Activated naive CD4-positive, alpha-beta T cell treated with anti-CD3 and anti-CD28 coated beads, Interleukin-2, amount 50 U/mL, for 24 hours (primary cell): ENCODE measurements around the gene NOP14.
"Not testable (repeated sequence)": the region's sequence is repeated elsewhere in the genome, so short reads cannot be mapped to it uniquely, and the experiment has no call there.

Experiments used
- H3K27ac Mint-ChIP-seq: one replicate; pipeline ENCODE4 v1.8.0; 2021; ENCODE audit warnings: mild to moderate bottlenecking, mixed read lengths
- H3K27me3 Mint-ChIP-seq: one replicate; pipeline ENCODE4 v1.8.0; 2021; ENCODE audit warnings: mixed read lengths
- H3K36me3 Mint-ChIP-seq: one replicate; pipeline ENCODE4 v1.8.0; 2021; ENCODE audit warnings: mixed read lengths
- H3K4me1 Mint-ChIP-seq: one replicate; pipeline ENCODE4 v1.8.0; 2021; ENCODE audit warnings: mixed read lengths
- H3K4me3 Mint-ChIP-seq: one replicate; pipeline ENCODE4 v1.8.0; 2021; ENCODE audit warnings: mild to moderate bottlenecking, mixed read lengths
- H3K9me3 Mint-ChIP-seq: one replicate; pipeline ENCODE4 v1.8.0; 2021; ENCODE audit warnings: mixed read lengths

The NOP14 gene

GRCh38 chr4:2922453-2923101 lies 40.6 kb downstream of the NOP14 start:
- not testable (repeated sequence) for H3K9me3 Mint-ChIP-seq, H3K27me3 Mint-ChIP-seq
- Mint-ChIP-seq H3K4me3 (peak overlapping the region; percentile 4), H3K36me3 (peaks cover 18% of the 10 kb centered on the region), H3K27ac (peak overlapping the region; percentile 90), H3K4me1 (peaks cover 52% of the 10 kb centered on the region)

GRCh38 chr4:2918714-2919113 lies 44.5 kb downstream of the NOP14 start:
- peak overlapping the region; percentile 48 for H3K27ac Mint-ChIP-seq
- H3K4me1 Mint-ChIP-seq: peaks cover 58% of the 10 kb centered on the region
- H3K27me3 Mint-ChIP-seq, H3K9me3 Mint-ChIP-seq, H3K4me3 Mint-ChIP-seq: not testable (repeated sequence)
- peaks cover 22% of the 10 kb centered on the region for H3K36me3 Mint-ChIP-seq

- H3K36me3 Mint-ChIP-seq: peaks cover 21% of the 10 kb centered on the region
- peak overlapping the region; percentile 60 for H3K27ac Mint-ChIP-seq
- H3K27me3 Mint-ChIP-seq, H3K9me3 Mint-ChIP-seq, H3K4me3 Mint-ChIP-seq: not testable (repeated sequence)
- peaks cover 54% of the 10 kb centered on the region for H3K4me1 Mint-ChIP-seq
Measured at GRCh38 chr4:2918300-2918699, 44.9 kb downstream of the NOP14 start.

DNA sequence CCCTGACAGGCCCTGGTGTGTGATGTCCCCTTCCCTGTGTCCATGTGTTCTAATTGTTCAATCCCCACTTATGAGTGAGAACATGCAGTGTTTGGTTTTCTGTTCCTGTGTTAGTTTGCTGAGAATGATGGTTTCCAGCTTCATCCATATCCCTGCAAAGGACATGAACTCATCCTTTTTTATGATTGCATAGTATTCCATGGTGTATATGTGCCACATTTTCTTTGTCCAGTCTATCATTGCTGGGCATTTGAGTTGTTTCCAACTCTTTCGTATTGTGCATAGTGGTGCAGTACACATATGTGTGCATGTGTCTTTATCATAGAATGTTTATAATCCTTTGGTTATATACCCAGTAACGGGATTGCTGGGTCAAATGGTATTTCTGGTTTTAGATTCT lies 46.5 kb downstream of the NOP14 start:
- H3K36me3 Mint-ChIP-seq: peaks cover 20% of the 10 kb centered on the region
- H3K27me3 Mint-ChIP-seq, H3K9me3 Mint-ChIP-seq, H3K4me3 Mint-ChIP-seq, H3K27ac Mint-ChIP-seq: not testable (repeated sequence)
- H3K4me1 Mint-ChIP-seq: peaks cover 39% of the 10 kb centered on the region

GRCh38 chr4:2915789-2916188 lies 47.4 kb downstream of the NOP14 start:
- peaks cover 33% of the 10 kb centered on the region for H3K4me1 Mint-ChIP-seq
- H3K4me3 Mint-ChIP-seq: no peak overlapping the region
- H3K9me3 Mint-ChIP-seq: no peaks in the 10 kb centered on the region
- H3K27ac Mint-ChIP-seq: no peak overlapping the region
- peaks cover 18% of the 10 kb centered on the region for H3K36me3 Mint-ChIP-seq
- H3K27me3 Mint-ChIP-seq: no peaks in the 10 kb centered on the region

- no peaks in the 10 kb centered on the region for H3K9me3 Mint-ChIP-seq
- peaks cover 15% of the 10 kb centered on the region for H3K36me3 Mint-ChIP-seq
- H3K27ac Mint-ChIP-seq: no peak overlapping the region
- H3K27me3 Mint-ChIP-seq: no peaks in the 10 kb centered on the region
- peaks cover 20% of the 10 kb centered on the region for H3K4me1 Mint-ChIP-seq
- H3K4me3 Mint-ChIP-seq: no peak overlapping the region
Measured at GRCh38 chr4:2914256-2915126, 48.7 kb downstream of the NOP14 start.

GRCh38 chr4:2913168-2913567 lies 50.0 kb downstream of the NOP14 start:
- peaks cover 13% of the 10 kb centered on the region for H3K4me1 Mint-ChIP-seq
- H3K9me3 Mint-ChIP-seq: no peaks in the 10 kb centered on the region
- no peak overlapping the region for H3K27ac Mint-ChIP-seq
- H3K4me3 Mint-ChIP-seq: no peak overlapping the region
- H3K27me3 Mint-ChIP-seq: no peaks in the 10 kb centered on the region
- H3K36me3 Mint-ChIP-seq: peaks cover 13% of the 10 kb centered on the region

DNA sequence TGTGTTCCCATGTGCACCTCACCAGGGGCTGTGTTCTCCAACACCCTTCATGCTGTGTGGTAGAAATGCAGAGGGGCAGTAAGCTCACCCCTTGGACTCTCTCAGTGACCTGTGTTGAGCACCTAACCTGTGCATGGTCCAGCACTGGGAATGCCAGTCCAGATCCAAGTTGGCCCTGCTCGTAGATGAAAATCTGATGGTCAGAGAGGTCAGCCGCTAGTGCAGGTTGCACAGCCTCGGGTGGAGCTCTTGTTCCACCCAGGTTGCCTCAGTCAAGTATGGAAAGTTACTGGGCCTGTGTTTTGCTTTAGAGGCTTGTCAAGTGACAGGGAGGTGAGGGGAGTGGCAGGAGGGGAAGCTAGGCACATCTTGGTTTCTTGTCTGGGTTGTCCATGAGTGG lies 51.3 kb downstream of the NOP14 start:
- Mint-ChIP-seq H3K27me3 (no peaks in the 10 kb centered on the region), H3K27ac (no peak overlapping the region), H3K4me1 (peaks cover 7% of the 10 kb centered on the region), H3K36me3 (peaks cover 12% of the 10 kb centered on the region), H3K4me3 (no peak overlapping the region), H3K9me3 (no peaks in the 10 kb centered on the region)

- peaks cover 20% of the 10 kb centered on the region for H3K4me1 Mint-ChIP-seq
- H3K27ac Mint-ChIP-seq: no peak overlapping the region
- peaks cover 18% of the 10 kb centered on the region for H3K36me3 Mint-ChIP-seq
- no peak overlapping the region for H3K4me3 Mint-ChIP-seq
- no peaks in the 10 kb centered on the region for H3K9me3 Mint-ChIP-seq
- no peaks in the 10 kb centered on the region for H3K27me3 Mint-ChIP-seq
Measured at GRCh38 chr4:2910409-2910808, 52.8 kb downstream of the NOP14 start.

- Mint-ChIP-seq H3K4me1 (peaks cover 20% of the 10 kb centered on the region), H3K27me3 (no peaks in the 10 kb centered on the region), H3K9me3 (no peaks in the 10 kb centered on the region), H3K27ac (no peak overlapping the region), H3K36me3 (peaks cover 20% of the 10 kb centered on the region), H3K4me3 (no peak overlapping the region)
Measured at GRCh38 chr4:2909583-2909982, 53.6 kb downstream of the NOP14 start.

DNA sequence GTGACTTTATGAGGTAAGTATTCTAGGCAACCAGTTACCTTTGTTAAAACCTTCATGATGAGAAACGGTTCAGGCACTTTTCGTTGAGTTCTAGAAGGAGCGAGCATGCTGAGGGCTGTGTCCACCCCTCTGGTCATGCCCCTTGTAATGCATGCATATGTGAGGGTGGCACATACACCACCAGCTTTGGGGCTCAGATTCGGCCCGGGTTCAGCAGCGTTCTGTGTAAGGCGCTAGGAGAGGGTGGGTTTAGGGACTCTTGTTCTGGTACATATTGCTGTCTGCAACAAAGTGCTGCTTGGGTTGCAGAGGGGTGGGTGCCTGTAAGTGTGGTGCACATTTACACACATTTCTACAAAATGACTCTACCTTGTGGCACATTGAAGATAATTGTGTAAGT lies 54.5 kb downstream of the NOP14 start:
- Mint-ChIP-seq H3K27ac (no peak overlapping the region), H3K27me3 (no peaks in the 10 kb centered on the region), H3K4me1 (peaks cover 23% of the 10 kb centered on the region), H3K9me3 (no peaks in the 10 kb centered on the region), H3K36me3 (peaks cover 20% of the 10 kb centered on the region), H3K4me3 (no peak overlapping the region)

- Mint-ChIP-seq H3K27me3 (no peaks in the 10 kb centered on the region), H3K9me3 (no peaks in the 10 kb centered on the region), H3K4me3 (no peak overlapping the region), H3K36me3 (peaks cover 23% of the 10 kb centered on the region), H3K27ac (peak overlapping the region; percentile 66), H3K4me1 (peaks cover 23% of the 10 kb centered on the region)
Measured at GRCh38 chr4:2907706-2908293, 55.4 kb downstream of the NOP14 start.

- Mint-ChIP-seq H3K27me3 (no peaks in the 10 kb centered on the region), H3K27ac (peak overlapping the region; percentile 66), H3K4me1 (peaks cover 23% of the 10 kb centered on the region), H3K4me3 (no peak overlapping the region), H3K36me3 (peaks cover 23% of the 10 kb centered on the region), H3K9me3 (no peaks in the 10 kb centered on the region)
Measured at GRCh38 chr4:2907226-2907625, 56.0 kb downstream of the NOP14 start.

DNA sequence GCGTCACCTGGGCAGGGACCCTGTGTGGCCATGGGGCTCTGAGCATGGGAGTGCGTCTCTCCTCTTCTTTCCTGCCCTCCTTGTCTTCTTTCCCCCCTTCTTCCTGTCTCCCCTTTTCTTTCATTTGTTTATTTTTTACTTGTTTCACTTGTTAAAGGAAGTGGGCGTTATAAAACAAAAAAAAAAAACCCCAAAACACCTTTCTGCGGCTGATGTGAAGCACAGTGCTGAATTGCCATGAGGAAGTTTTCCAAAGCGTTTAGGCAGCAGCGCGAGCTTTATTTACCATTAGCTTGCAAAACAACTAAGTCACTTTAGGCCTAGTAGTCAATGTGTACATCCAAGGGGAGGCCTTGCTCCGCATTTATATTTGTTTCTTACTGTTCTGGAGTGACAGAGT lies 57.0 kb downstream of the NOP14 start:
- H3K36me3 Mint-ChIP-seq: peaks cover 23% of the 10 kb centered on the region
- peak overlapping the region; percentile 61 for H3K27ac Mint-ChIP-seq
- no peak overlapping the region for H3K4me3 Mint-ChIP-seq
- peaks cover 23% of the 10 kb centered on the region for H3K4me1 Mint-ChIP-seq
- H3K27me3 Mint-ChIP-seq: no peaks in the 10 kb centered on the region
- H3K9me3 Mint-ChIP-seq: no peaks in the 10 kb centered on the region

GRCh38 chr4:2905544-2905943 lies 57.7 kb downstream of the NOP14 start:
- no peaks in the 10 kb centered on the region for H3K9me3 Mint-ChIP-seq
- H3K27me3 Mint-ChIP-seq: no peaks in the 10 kb centered on the region
- H3K4me1 Mint-ChIP-seq: peaks cover 23% of the 10 kb centered on the region
- H3K4me3 Mint-ChIP-seq: no peak overlapping the region
- peak overlapping the region; percentile 51 for H3K27ac Mint-ChIP-seq
- H3K36me3 Mint-ChIP-seq: peaks cover 25% of the 10 kb centered on the region

DNA sequence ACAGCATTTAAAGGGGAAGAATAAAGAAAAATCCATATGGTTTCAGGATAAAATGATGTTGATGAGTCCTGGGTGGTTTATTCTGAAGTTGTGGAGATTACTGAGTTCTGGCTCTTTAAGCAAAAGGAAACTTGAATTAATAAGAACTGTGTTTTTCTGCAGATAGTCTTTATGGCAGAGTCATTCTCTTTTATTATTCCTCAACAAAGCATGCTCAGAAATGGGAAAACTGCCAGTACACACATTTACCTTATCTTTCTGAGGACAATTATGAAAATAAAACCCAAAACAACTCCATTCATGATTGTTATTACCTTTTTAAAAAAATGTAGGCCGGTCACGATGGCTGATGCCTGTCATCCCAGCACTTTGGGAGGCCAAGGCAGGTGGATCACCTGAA lies 61.1 kb downstream of the NOP14 start:
- no peak overlapping the region for H3K4me3 Mint-ChIP-seq
- peaks cover 27% of the 10 kb centered on the region for H3K36me3 Mint-ChIP-seq
- peak overlapping the region; percentile 11 for H3K27ac Mint-ChIP-seq
- no peaks in the 10 kb centered on the region for H3K27me3 Mint-ChIP-seq
- H3K9me3 Mint-ChIP-seq: no peaks in the 10 kb centered on the region
- peaks cover 18% of the 10 kb centered on the region for H3K4me1 Mint-ChIP-seq
